Calu3 (cell line): ENCODE measurements around the gene OR4K1. TPM values are rescaled to one million over a fixed set of nuclear protein-coding genes. Genes with fewer than 3 reads are reported as not detected.

Experiments
- Bru-seq: library from RNA; stranded (reverse); fragments of 400-500 nt; gene quantifications from one replicate; lab custom pipeline; 2021; lab: Mats Ljungman, UMichigan
- BruChase-seq, 2 experiments: library from RNA; stranded (reverse); fragments of 400-500 nt; gene quantifications; one replicate each; lab custom pipeline; 2021; lab: Mats Ljungman, UMichigan
- BruUV-seq: library from RNA; stranded (reverse); fragments of 400-500 nt; replicated peaks from 2 replicates; lab custom pipeline; 2021; lab: Mats Ljungman, UMichigan
- CTCF ChIA-PET: fragments of 300-600 bp; sonication (Branson Sonifier 250); formaldehyde crosslinking; loops from one replicate; lab custom pipeline; 2022; ENCODE audit warnings: antibody characterized with exemption; lab: Charles Lee
- DNase-seq: peaks from one replicate; pipeline ENCODE4 v3.0.0; 2022
- H3K27ac Mint-ChIP-seq: one replicate; pipeline ENCODE4 v1.8.0; 2022; ENCODE audit warnings: mixed read lengths; ENCODE audit not compliant: unreplicated experiment
- H3K27me3 Mint-ChIP-seq: one replicate; pipeline ENCODE4 v1.8.0; 2022; ENCODE audit warnings: mixed read lengths; ENCODE audit not compliant: unreplicated experiment
- H3K36me3 Mint-ChIP-seq: one replicate; pipeline ENCODE4 v1.8.0; 2022; ENCODE audit warnings: mild to moderate bottlenecking, moderate library complexity, mixed read lengths; ENCODE audit not compliant: insufficient read depth, unreplicated experiment
- H3K4me1 Mint-ChIP-seq: one replicate; pipeline ENCODE4 v1.8.0; 2022; ENCODE audit warnings: mild to moderate bottlenecking, low read depth, mixed read lengths; ENCODE audit not compliant: unreplicated experiment
- H3K4me3 Mint-ChIP-seq: one replicate; pipeline ENCODE4 v1.8.0; 2022; ENCODE audit warnings: mild to moderate bottlenecking, low read depth, moderate library complexity, mixed read lengths; ENCODE audit not compliant: unreplicated experiment
- H3K9me3 Mint-ChIP-seq: one replicate; pipeline ENCODE4 v1.8.0; 2022; ENCODE audit warnings: low read depth, mixed read lengths; ENCODE audit not compliant: unreplicated experiment
- intact Hi-C: fragments of 100-400 bp; cut with micrococcal nuclease; formaldehyde crosslinking; loops from one replicate; pipeline ENCODE4 v1.10.0; 2022; ENCODE audit not compliant: unreplicated experiment
- long read RNA-seq: library from polyadenylated mRNA; stranded (forward); transcript quantifications from one replicate; pipeline ENCODE4 v2.0.0, GENCODE V29; 2022
- total RNA-seq: library from RNA; stranded (reverse); gene quantifications from 2 replicates; pipeline ENCODE4 v1.2.3, GENCODE V29; 2022
- TF ChIP-seq, protein P1 (sequence below): fragments of 200-600 bp; IDR thresholded peaks from one replicate; pipeline ENCODE4 v1.8.0; 2022; ENCODE audit warnings: antibody characterized with exemption; ENCODE audit not compliant: unreplicated experiment

Gene OR4K1, protein sequence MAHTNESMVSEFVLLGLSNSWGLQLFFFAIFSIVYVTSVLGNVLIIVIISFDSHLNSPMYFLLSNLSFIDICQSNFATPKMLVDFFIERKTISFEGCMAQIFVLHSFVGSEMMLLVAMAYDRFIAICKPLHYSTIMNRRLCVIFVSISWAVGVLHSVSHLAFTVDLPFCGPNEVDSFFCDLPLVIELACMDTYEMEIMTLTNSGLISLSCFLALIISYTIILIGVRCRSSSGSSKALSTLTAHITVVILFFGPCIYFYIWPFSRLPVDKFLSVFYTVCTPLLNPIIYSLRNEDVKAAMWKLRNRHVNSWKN
- not detected in 2 replicates for total RNA-seq
- Bru-seq, nascent RNA: not detected
- not detected for BruChase-seq, experiment 1, labeled RNA remaining after a 6-hour chase
- BruChase-seq, experiment 2, labeled RNA remaining after a 2-hour chase: not detected
- long read RNA-seq: 0 reads

DNA sequence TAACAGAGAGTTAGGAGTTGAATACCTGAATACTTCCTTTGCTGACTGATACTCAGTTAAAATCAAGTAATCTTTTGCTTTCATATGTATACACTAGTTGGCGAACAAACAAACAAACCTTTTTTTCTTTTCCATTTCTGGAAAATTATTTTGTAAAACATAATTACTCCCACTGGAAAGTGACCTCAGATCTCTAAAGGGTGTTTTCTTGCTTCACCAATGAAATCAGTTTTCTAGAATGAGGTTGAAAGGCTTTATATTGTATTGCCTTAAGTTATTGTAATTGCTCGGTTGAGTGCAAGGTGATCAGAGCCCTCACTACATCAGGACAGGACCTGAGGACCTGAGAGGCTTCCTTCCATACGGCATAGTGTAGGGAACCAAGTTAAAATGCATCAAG, at the start of gene OR4K1:
TSS of gene OR4K1 (plus strand) at position 301 of the 400 bp plus-strand sequence. CDS start 4,750 bp downstream, outside the sequence.
- Mint-ChIP-seq H3K27me3 (no peaks in the 10 kb centered on the region), H3K36me3 (no peaks in the 10 kb centered on the region), H3K4me1 (no peaks in the 10 kb centered on the region), H3K9me3 (peaks cover 9% of the 10 kb centered on the region), H3K4me3 (no peak within 1 kb of the TSS), H3K27ac (no peak within 1 kb of the TSS)
- DNase-seq: no peak
- intact Hi-C loops: no loop called here
- BruUV-seq: no TSS peak
- CTCF ChIA-PET: no interaction called here
- TF ChIP-seq, protein P1, sequence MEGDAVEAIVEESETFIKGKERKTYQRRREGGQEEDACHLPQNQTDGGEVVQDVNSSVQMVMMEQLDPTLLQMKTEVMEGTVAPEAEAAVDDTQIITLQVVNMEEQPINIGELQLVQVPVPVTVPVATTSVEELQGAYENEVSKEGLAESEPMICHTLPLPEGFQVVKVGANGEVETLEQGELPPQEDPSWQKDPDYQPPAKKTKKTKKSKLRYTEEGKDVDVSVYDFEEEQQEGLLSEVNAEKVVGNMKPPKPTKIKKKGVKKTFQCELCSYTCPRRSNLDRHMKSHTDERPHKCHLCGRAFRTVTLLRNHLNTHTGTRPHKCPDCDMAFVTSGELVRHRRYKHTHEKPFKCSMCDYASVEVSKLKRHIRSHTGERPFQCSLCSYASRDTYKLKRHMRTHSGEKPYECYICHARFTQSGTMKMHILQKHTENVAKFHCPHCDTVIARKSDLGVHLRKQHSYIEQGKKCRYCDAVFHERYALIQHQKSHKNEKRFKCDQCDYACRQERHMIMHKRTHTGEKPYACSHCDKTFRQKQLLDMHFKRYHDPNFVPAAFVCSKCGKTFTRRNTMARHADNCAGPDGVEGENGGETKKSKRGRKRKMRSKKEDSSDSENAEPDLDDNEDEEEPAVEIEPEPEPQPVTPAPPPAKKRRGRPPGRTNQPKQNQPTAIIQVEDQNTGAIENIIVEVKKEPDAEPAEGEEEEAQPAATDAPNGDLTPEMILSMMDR: no peak

DNA sequence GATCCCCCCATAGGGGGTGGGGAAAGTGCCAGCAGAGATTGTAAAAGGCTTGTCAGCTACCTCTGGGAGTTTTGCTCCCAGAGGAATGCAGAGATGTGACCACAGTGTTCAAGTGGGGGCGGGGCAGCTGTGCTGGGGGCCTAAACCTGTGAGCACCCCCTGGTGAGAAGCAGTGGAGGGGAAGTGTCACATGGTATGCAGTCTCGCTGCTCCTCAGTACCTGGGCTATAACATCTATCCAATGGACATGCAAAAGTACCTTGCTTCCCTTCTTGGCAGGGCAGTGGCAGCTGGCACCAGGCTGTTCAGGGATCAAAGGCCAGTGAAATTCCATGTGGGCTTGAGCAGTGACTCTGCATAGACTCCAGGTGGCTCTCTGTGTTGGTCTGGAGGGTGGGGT, 35.4 kb upstream of the OR4K1 start:
- peaks cover 4% of the 10 kb centered on the region for H3K9me3 Mint-ChIP-seq
- no peaks in the 10 kb centered on the region for H3K36me3 Mint-ChIP-seq
- no TSS peak for BruUV-seq
- intact Hi-C loops: no loop called here
- no peak overlapping the region for H3K27ac Mint-ChIP-seq
- no peak for DNase-seq
- H3K27me3 Mint-ChIP-seq: no peaks in the 10 kb centered on the region
- TF ChIP-seq, protein P1: no peak
- H3K4me3 Mint-ChIP-seq: no peak overlapping the region
- CTCF ChIA-PET: no interaction called here
- no peaks in the 10 kb centered on the region for H3K4me1 Mint-ChIP-seq

DNA sequence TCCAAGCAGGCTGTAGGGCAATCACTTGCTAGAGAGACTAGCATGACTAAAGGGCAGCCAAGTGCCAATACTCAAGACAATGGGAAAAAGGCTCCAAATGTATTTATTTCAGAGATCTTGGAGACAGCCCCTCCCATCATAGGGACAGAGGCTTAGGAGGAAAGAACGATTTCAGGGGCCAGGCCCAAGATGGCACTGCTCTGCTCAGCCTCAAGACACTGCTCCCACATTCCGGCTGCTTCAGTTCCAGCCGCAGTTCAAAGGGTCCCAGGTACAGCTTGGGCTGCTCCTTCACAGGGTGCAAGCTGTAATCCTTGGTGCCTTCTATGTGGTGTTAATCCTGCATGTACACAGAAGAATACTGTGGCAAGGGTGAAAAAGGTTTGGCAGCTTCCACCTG, 29.7 kb upstream of the OR4K1 start:
- no peak overlapping the region for H3K27ac Mint-ChIP-seq
- no peaks in the 10 kb centered on the region for H3K36me3 Mint-ChIP-seq
- DNase-seq: no peak
- no peak overlapping the region for H3K4me3 Mint-ChIP-seq
- no peaks in the 10 kb centered on the region for H3K4me1 Mint-ChIP-seq
- CTCF ChIA-PET: no interaction called here
- no peaks in the 10 kb centered on the region for H3K27me3 Mint-ChIP-seq
- TF ChIP-seq, protein P1: no peak
- H3K9me3 Mint-ChIP-seq: peaks cover 11% of the 10 kb centered on the region
- no TSS peak for BruUV-seq
- intact Hi-C loops: no loop called here

DNA sequence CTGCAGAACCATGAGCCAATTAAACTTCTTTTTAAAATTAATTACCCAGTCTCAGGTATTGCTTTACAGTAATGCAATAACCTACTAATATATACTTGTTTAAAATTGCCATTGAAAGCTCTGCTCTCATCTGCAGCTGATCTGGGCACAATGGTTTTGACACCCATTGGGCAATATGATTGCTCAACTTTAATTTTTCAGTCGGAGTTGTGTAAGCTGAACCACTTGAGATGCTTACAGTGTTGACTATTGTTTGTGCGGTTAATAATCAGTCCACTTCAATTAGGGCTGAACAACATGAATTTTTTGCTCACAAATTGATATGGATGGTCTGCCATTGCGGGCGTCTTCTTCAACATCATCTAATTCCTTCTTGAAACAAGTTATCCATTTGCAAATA, 28.3 kb upstream of the OR4K1 start:
- H3K9me3 Mint-ChIP-seq: peaks cover 9% of the 10 kb centered on the region
- H3K36me3 Mint-ChIP-seq: no peaks in the 10 kb centered on the region
- H3K4me3 Mint-ChIP-seq: no peak overlapping the region
- no peaks in the 10 kb centered on the region for H3K4me1 Mint-ChIP-seq
- DNase-seq: no peak
- H3K27ac Mint-ChIP-seq: no peak overlapping the region
- intact Hi-C loops: no loop called here
- TF ChIP-seq, protein P1: no peak
- H3K27me3 Mint-ChIP-seq: no peaks in the 10 kb centered on the region
- CTCF ChIA-PET: no interaction called here
- BruUV-seq: no TSS peak
